PFSK-1 (cell line): ENCODE data around the gene PTPRN2.

ENCODE experiments used
- FOXP2 ChIP-seq: optimal IDR thresholded peaks from 2 replicates; pipeline ENCODE3; 2011; ENCODE audit warnings: borderline replicate concordance, control low read depth, inconsistent platforms; ENCODE audit not compliant: insufficient read depth; ENCODE audit errors: extremely low read length, extremely low read depth
- POLR2AphosphoS5 ChIP-seq: IDR thresholded peaks from 2 replicates; pipeline ENCODE4 v1.6.1; 2012; ENCODE audit warnings: low read depth, mild to moderate bottlenecking, control low read depth, low read length, moderate library complexity
- REST ChIP-seq, 2 experiments: IDR thresholded peaks; 2 replicates each; pipeline versions ENCODE4 v1.6.1 to v1.8.0; 2011 to 2012; ENCODE audit warnings: low read depth in 2 of 2, low read length in 2 of 2, control low read depth in 1 of 2, inconsistent platforms in 1 of 2, mild to moderate bottlenecking in 1 of 2, moderate library complexity in 1 of 2; ENCODE audit not compliant: insufficient read depth in 1 of 2
- SIN3A ChIP-seq: IDR thresholded peaks from 2 replicates; pipeline ENCODE4 v1.6.1; 2012; ENCODE audit warnings: mild to moderate bottlenecking, low read length, moderate library complexity, borderline replicate concordance; ENCODE audit not compliant: insufficient read depth
- TAF1 ChIP-seq: IDR thresholded peaks from 2 replicates; pipeline ENCODE4 v1.6.1; 2012; ENCODE audit warnings: low read length, control low read depth, borderline replicate concordance; ENCODE audit not compliant: insufficient read depth

- TF ChIP-seq TAF1 = no peak
- TF ChIP-seq REST (IDR thresholded peaks at IDR 0.05; ENCODE audit: insufficient read depth in 1 of 2, low read depth in 2 of 2, low read length in 2 of 2) = no peak
- TF ChIP-seq POLR2AphosphoS5 = no peak
- TF ChIP-seq SIN3A = no peak
- TF ChIP-seq FOXP2 = no peak
Measured at GRCh38 chr7:157587051-157587804, 1000.4 kb downstream of the PTPRN2 start.
